ENCODE measurements around the gene TP53BP1.

TP53BP1 gene

DNA sequence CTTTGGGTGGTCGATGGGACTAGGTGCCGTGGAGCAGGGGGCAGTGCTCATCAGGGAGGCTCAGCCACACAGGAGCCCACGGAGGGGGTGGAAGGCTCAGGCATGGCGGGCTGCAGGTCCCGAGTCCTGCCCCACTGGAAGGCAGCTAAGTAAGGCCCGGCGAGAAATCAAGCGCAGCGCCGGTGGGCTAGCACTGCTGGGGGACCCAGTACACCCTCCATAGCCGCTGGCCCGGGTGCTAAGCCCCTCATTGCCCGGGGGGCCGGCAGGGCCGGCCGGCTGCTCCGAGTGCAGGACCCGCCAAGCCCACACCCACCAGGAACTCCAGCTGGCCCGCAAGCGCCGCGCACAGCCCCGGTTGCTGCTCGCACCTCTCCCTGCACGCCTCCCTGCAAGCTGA, 19.1 kb downstream of the TP53BP1 start:
- no peak for ATAC-seq
- Mint-ChIP-seq H3K9me3 (no peaks in the 10 kb centered on the region), H3K27ac (no peak overlapping the region), H3K36me3 (peaks cover 86% of the 10 kb centered on the region), H3K27me3 (no peaks in the 10 kb centered on the region), H3K4me3 (no peak overlapping the region), H3K4me1 (no peaks in the 10 kb centered on the region)

DNA sequence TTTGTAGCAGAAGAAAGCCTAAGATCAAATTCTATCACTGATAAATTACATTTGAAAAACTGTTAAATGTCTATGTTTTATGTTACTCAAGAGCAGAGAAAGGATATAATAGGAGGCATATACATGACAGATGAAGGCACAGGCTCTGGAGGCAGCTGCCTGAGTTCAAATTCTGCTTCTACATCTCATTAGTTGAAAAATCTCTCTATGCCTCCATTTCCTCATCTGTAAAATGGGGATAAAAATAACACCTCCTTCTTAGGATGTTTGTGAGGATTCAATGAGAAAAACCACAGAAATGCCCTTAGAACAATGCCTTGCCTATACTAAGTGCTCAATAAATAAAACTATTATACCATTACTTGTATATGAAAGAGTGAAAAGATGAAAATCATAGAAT, 21.0 kb downstream of the TP53BP1 start:
- no peak overlapping the region for H3K4me3 Mint-ChIP-seq
- peaks cover 73% of the 10 kb centered on the region for H3K36me3 Mint-ChIP-seq
- no peaks in the 10 kb centered on the region for H3K27me3 Mint-ChIP-seq
- H3K9me3 Mint-ChIP-seq = no peaks in the 10 kb centered on the region
- H3K4me1 Mint-ChIP-seq = no peaks in the 10 kb centered on the region
- no peak overlapping the region for H3K27ac Mint-ChIP-seq
- ATAC-seq = no peak

DNA sequence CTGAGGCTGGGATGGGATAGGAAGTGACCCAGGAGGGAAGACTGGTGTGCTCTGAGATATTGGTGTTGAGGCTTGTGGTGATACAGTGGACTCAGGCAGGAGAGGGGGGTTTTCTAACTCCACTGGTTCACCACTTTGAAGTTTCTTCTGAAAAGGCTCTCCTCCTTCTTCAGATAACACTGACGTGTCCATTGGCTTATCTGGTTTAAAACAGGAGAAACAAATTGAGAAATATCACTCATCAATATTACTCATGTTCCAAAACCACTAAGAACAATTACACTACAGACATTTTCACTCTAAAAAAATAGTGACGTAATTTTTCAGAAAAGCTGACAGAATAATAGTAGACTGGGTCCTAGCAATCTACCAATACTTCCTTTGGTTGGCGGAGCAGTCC, 23.1 kb downstream of the TP53BP1 start:
- H3K9me3 Mint-ChIP-seq = no peaks in the 10 kb centered on the region
- H3K36me3 Mint-ChIP-seq = peaks cover 75% of the 10 kb centered on the region
- H3K4me1 Mint-ChIP-seq = no peaks in the 10 kb centered on the region
- H3K27ac Mint-ChIP-seq = no peak overlapping the region
- no peaks in the 10 kb centered on the region for H3K27me3 Mint-ChIP-seq
- H3K4me3 Mint-ChIP-seq = no peak overlapping the region
- no peak for ATAC-seq

GRCh38 chr15:43465100-43465499, 27.9 kb downstream of the TP53BP1 start:
- Mint-ChIP-seq H3K36me3 (peaks cover 54% of the 10 kb centered on the region), H3K27ac (no peak overlapping the region), H3K4me1 (peaks cover 5% of the 10 kb centered on the region), H3K9me3 (no peaks in the 10 kb centered on the region), H3K4me3 (no peak overlapping the region), H3K27me3 (no peaks in the 10 kb centered on the region)
- no peak for ATAC-seq

DNA sequence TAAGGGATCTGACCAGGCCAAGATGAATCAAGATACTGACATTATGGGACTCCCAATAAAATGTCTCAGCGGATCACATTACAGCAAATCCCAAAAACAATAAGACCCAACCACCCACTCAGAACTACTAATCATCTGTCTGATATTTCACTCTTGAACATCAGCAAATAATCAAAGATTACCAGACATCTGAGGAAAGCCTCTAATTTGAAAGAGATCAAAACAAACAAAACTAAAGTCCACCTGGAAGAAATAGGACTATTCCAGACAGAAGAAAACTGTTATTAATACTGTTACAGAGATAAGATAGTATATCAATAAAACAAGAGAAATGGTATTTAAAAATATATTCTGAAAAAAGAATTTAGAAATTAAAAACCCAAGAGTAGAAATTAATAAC, 29.0 kb downstream of the TP53BP1 start:
- no peak overlapping the region for H3K27ac Mint-ChIP-seq
- no peak overlapping the region for H3K4me3 Mint-ChIP-seq
- H3K4me1 Mint-ChIP-seq = peaks cover 5% of the 10 kb centered on the region
- H3K27me3 Mint-ChIP-seq = no peaks in the 10 kb centered on the region
- H3K9me3 Mint-ChIP-seq = no peaks in the 10 kb centered on the region
- H3K36me3 Mint-ChIP-seq = peaks cover 47% of the 10 kb centered on the region
- no peak for ATAC-seq

GRCh38 chr15:43463507-43463906, 29.4 kb downstream of the TP53BP1 start:
- no peak overlapping the region for H3K4me3 Mint-ChIP-seq
- ATAC-seq = no peak
- no peaks in the 10 kb centered on the region for H3K27me3 Mint-ChIP-seq
- H3K4me1 Mint-ChIP-seq = peaks cover 5% of the 10 kb centered on the region
- H3K9me3 Mint-ChIP-seq = no peaks in the 10 kb centered on the region
- H3K27ac Mint-ChIP-seq = no peak overlapping the region
- H3K36me3 Mint-ChIP-seq = peaks cover 47% of the 10 kb centered on the region

DNA sequence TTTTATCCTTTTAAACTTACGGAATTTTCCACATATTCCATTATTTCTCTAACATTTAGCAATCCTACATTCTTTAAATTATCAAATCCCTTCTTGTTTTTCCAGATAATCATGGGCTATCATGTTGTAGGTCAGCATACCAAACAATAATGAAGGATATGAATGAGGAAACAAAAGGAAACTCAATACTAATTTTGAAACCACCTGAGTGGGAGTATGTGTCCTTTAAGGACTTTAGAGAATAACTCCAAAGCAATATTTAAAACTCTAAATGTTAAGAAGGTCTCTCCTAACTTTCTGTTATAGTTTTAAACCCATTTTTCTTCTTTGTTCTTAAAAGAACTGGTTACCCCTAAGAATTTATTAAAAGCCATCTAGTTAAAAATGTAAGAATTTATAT, 43.0 kb downstream of the TP53BP1 start:
- Mint-ChIP-seq H3K4me1 (peaks cover 22% of the 10 kb centered on the region), H3K36me3 (peaks cover 36% of the 10 kb centered on the region), H3K27ac (no peak overlapping the region), H3K9me3 (no peaks in the 10 kb centered on the region), H3K4me3 (no peak overlapping the region), H3K27me3 (no peaks in the 10 kb centered on the region)
- ATAC-seq = no peak

DNA sequence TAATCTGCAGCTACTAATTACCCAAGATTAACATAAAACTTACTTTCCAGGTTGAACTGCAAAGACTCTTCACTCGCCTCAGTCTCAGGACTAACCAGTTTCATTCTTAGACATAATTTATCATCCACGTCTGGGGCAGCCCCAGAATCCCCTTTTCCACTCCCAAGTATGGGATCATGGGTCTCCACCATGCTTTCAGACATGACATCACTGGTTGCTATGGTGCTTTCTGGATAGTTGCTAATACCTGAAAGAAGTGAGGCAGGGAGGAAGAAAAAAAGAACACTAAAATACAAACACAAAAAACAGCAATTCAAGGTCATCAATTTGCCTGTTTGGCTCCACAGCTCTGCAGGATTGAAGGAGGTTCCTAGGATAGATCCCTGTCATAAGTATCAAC, 46.6 kb downstream of the TP53BP1 start:
- H3K27ac Mint-ChIP-seq = no peak overlapping the region
- no peaks in the 10 kb centered on the region for H3K9me3 Mint-ChIP-seq
- no peak overlapping the region for H3K4me3 Mint-ChIP-seq
- no peaks in the 10 kb centered on the region for H3K27me3 Mint-ChIP-seq
- peaks cover 22% of the 10 kb centered on the region for H3K4me1 Mint-ChIP-seq
- peaks cover 34% of the 10 kb centered on the region for H3K36me3 Mint-ChIP-seq
- no peak for ATAC-seq

DNA sequence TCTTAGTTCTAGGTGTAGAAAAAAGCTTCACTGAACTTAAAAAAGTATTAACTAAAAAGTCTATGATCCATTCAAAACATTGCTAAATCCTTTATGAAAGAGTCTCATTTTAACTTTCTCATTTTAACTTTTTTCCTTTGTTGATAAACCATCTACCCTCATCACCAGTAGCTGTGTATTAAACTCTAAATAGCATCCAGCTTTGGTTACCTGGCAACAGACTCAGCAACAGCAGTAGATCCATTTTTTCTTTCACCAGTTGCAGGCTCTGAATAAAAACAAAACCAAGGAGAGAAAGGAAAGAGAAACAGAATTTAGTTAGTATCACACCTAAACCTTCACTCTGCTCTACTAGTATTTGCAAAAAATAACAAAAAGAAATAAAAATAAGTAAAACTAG, 51.6 kb downstream of the TP53BP1 start:
- no peak for ATAC-seq
- Mint-ChIP-seq H3K27me3 (no peaks in the 10 kb centered on the region), H3K27ac (peak overlapping the region; percentile 22), H3K4me3 (no peak overlapping the region), H3K36me3 (peaks cover 22% of the 10 kb centered on the region), H3K4me1 (no peaks in the 10 kb centered on the region), H3K9me3 (no peaks in the 10 kb centered on the region)

DNA sequence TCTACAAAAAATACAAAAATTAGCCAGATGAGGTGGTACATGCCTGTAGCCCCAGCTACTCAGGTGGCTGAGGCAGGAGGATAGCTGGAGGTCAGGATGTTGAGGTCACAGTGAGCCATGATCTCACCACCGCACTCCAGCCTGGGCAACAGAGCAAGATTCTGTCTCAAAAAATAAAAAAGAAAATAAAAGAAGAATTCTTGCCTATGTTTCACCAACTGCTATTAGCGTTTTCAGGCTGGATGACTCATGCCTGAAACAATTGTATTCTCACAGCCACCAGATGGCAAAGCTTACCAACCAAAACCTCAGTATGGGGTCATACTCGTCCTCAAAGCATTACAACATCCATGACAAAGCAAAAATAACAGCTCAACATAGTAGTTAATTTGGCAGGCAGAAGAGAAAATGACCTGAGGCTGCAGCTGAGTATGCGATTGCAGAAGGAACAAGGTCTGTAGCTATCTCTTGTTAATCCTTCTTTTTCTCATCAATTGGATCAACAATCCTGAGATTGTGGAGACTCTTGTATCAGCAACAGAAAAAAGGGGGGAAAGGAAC, 52.2 kb downstream of the TP53BP1 start:
- Mint-ChIP-seq H3K4me3 (no peak overlapping the region), H3K4me1 (no peaks in the 10 kb centered on the region), H3K27ac (peak overlapping the region; percentile 22), H3K36me3 (peaks cover 19% of the 10 kb centered on the region), H3K9me3 (no peaks in the 10 kb centered on the region), H3K27me3 (no peaks in the 10 kb centered on the region)
- peak; percentile 36 for ATAC-seq

- H3K9me3 Mint-ChIP-seq = no peaks in the 10 kb centered on the region
- no peak overlapping the region for H3K4me3 Mint-ChIP-seq
- no peak for ATAC-seq
- H3K27me3 Mint-ChIP-seq = no peaks in the 10 kb centered on the region
- H3K36me3 Mint-ChIP-seq = peaks cover 7% of the 10 kb centered on the region
- H3K4me1 Mint-ChIP-seq = no peaks in the 10 kb centered on the region
- no peak overlapping the region for H3K27ac Mint-ChIP-seq
Observed at GRCh38 chr15:43439268-43439667, 53.7 kb downstream of the TP53BP1 start.

DNA sequence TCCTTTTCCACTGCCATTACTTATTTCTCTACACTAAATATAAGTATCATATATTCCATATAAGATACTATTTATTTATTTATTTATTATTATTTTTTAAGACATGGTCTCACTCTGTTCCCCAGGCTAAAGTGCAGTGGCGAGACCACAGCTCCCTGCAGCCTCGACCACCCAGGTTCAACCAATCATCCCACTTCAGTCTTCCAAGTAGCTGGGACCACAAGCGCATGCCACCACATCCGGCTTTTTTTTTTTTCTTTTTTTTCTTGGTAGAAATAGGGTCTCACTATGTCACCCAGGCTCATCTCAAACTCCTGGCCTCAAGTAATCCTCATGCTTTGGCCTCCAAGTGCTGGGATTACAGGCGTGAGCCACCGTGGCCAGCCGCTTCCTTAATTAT, 56.6 kb downstream of the TP53BP1 start:
- no peak overlapping the region for H3K4me3 Mint-ChIP-seq
- no peak for ATAC-seq
- H3K27me3 Mint-ChIP-seq = no peaks in the 10 kb centered on the region
- peaks cover 32% of the 10 kb centered on the region for H3K36me3 Mint-ChIP-seq
- H3K9me3 Mint-ChIP-seq = no peaks in the 10 kb centered on the region
- H3K4me1 Mint-ChIP-seq = no peaks in the 10 kb centered on the region
- H3K27ac Mint-ChIP-seq = no peak overlapping the region

- Mint-ChIP-seq H3K9me3 (no peaks in the 10 kb centered on the region), H3K27me3 (no peaks in the 10 kb centered on the region), H3K36me3 (peaks cover 39% of the 10 kb centered on the region), H3K4me1 (no peaks in the 10 kb centered on the region), H3K27ac (no peak overlapping the region), H3K4me3 (no peak overlapping the region)
- ATAC-seq = no peak
Observed at GRCh38 chr15:43434446-43434845, 58.5 kb downstream of the TP53BP1 start.

DNA sequence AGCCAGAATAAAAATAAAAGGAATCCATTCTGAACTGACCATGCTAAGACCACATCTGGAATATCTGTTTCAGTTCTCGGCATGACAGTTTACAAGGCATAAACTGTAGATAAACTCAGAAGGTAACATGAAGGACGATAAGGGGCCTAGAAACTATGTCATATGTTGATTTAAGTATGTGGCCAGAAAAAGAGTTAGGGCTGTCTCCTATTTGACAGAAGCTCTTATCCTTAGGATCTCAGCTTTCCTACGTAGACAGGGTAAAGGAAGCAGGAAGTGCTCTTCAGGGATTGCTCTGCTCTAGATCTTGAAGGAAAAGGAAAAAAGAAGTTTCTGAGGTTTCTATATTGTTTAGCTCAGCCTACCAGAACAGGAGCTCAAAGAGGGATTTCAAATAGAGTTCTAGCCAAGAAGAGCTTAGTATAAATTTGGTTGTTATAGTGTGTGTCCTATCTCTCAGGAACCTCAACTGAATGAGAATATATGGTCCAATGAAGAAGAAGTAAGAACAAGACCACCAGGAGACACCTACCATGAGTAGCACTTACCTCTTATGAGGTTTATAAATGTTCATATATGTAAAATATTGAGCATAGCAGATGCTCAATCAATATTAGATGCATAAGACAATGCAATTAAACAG, 59.2 kb downstream of the TP53BP1 start:
- ATAC-seq = no peak
- Mint-ChIP-seq H3K27me3 (no peaks in the 10 kb centered on the region), H3K4me3 (no peak overlapping the region), H3K9me3 (no peaks in the 10 kb centered on the region), H3K4me1 (no peaks in the 10 kb centered on the region), H3K27ac (no peak overlapping the region), H3K36me3 (peaks cover 42% of the 10 kb centered on the region)

GRCh38 chr15:43433165-43433564, 59.8 kb downstream of the TP53BP1 start:
- H3K27ac Mint-ChIP-seq = no peak overlapping the region

DNA sequence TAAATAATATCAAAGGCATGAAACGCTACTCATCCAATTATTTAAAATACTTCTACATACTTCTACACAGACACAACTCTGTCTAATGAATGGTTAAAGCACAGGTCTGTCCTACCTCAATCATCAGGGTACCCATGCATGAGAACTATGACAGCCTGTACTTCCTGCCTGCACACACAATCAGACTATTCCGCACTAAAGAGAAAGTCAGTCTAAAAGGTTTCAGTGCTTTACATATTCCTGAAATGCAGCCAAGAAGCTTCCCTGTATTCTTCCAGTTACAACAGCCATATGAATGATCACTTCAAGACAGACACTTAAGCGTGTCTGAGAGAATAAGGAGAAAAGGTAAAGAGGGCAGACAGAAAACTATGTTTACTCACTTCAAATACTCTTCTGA, 63.3 kb downstream of the TP53BP1 start:
- peak overlapping the region; percentile 55 for H3K27ac Mint-ChIP-seq
- ATAC-seq = no peak
- no peaks in the 10 kb centered on the region for H3K9me3 Mint-ChIP-seq
- no peaks in the 10 kb centered on the region for H3K27me3 Mint-ChIP-seq
- no peak overlapping the region for H3K4me3 Mint-ChIP-seq
- H3K36me3 Mint-ChIP-seq = peaks cover 56% of the 10 kb centered on the region
- H3K4me1 Mint-ChIP-seq = no peaks in the 10 kb centered on the region

More at GRCh38 chr15:43433165-43433564, 59.8 kb downstream of the TP53BP1 start:
- H3K4me3 Mint-ChIP-seq = no peak overlapping the region
- no peaks in the 10 kb centered on the region for H3K9me3 Mint-ChIP-seq
- H3K27me3 Mint-ChIP-seq = no peaks in the 10 kb centered on the region
- H3K4me1 Mint-ChIP-seq = no peaks in the 10 kb centered on the region
- H3K36me3 Mint-ChIP-seq = peaks cover 44% of the 10 kb centered on the region
- no peak for ATAC-seq
